ENCODE measurements around the gene NR1I2. TPM values are rescaled to one million over a fixed set of nuclear protein-coding genes. Genes with fewer than 3 reads are reported as not detected.

The NR1I2 gene
- polyA plus RNA-seq, 3 donors, result 0.07 TPM; not detected in 2

DNA sequence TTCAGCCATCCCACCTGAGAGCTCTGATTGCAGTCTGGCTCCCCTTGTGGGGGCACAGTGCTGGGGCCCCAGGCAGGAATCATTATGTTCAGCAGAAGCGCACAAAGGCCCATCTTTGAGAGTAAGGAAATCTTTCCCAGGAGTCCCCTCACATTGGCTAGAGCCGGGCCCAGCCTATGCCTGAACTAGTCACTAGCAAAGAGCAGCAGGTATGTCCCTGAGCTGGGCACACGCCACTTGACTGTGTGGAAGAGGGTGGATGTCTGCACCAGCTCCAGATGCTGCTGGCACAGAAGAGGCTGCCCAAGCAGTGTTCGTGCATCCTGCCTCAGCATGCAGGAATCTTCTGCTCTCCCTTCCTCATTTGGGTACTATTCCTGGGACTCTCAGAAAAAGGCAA, 26.3 kb downstream of the NR1I2 start:
- H3K4me3 Mint-ChIP-seq, result no peak overlapping the region
- peak overlapping the region in 3 of 7 donors; percentile 32 to 79 (median 47) for H3K27ac Mint-ChIP-seq

DNA sequence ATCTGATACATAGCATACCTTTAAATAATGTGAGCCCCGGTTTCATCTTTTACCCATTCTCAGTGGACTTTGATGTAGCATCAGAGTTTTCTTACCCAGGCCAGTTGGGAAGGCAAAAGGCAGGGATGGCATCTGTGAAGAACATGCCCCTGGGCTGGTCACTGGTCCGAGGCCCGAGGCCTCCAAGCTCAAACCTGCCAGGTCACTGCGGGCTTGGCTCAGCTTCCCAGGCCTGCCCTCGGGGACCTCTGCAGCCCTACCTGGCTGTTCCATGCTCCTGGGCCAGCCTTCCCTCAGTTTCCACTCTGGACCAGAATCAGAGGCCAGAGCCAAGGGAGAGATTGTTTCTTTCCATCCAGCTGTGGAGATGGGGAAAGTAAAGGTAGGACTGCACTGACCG, 26.9 kb downstream of the NR1I2 start:
- Mint-ChIP-seq H3K36me3 (no peaks in the 10 kb centered on the region), H3K9me3 (no peaks in the 10 kb centered on the region), H3K27me3 (ENCODE audit: low read depth in 3 of 3) (peaks cover 0 to 3% (median 0%) of the 10 kb centered on the region in 3 donors), H3K4me3 (peak overlapping the region in 1 of 2 donors; percentile 6), H3K27ac (peak overlapping the region in 1 of 7 donors; percentile 32), H3K4me1 (peaks cover 16% of the 10 kb centered on the region)
- intact Hi-C loops (cut with micrococcal nuclease), result no loop called here
- Histone ChIP-seq H4K20me1 (ENCODE audit: insufficient read depth, low read length) (no peaks in the 10 kb centered on the region), H3K9me3 (replicated peaks in 1 of 2; ENCODE audit: control insufficient read depth in 1 of 2, insufficient read depth in 1 of 2, low read length in 2 of 2) (no peaks in the 10 kb centered on the region), H3K4me2 (replicated peaks; ENCODE audit: extremely low read depth, low read length, poor library complexity, severe bottlenecking) (no peak overlapping the region), H3K4me1 (ENCODE audit: control insufficient read depth in 1 of 2, insufficient read depth in 2 of 2, low read length in 2 of 2) (peaks cover 8 to 12% of the 10 kb centered on the region in 2 donors), H3K4me3 (replicated peaks in 1 of 3; ENCODE audit: low read depth in 2 of 3, low read length in 3 of 3) (no peak overlapping the region), H3K27me3 (ENCODE audit: control insufficient read depth in 2 of 2, insufficient read depth in 2 of 2, low read length in 2 of 2) (no peaks in the 10 kb centered on the region), H2AFZ (ENCODE audit: insufficient read depth, low read depth, low read length, poor library complexity, severe bottlenecking) (no peak overlapping the region), H3K79me2 (ENCODE audit: insufficient read depth, low read length) (no peaks in the 10 kb centered on the region), H3K9ac (ENCODE audit: insufficient read depth, low read length, poor library complexity, severe bottlenecking) (no peak overlapping the region), H3K27ac (ENCODE audit: low read depth in 1 of 2, low read length in 2 of 2) (no peak overlapping the region), H3K36me3 (replicated peaks in 1 of 2; ENCODE audit: control insufficient read depth in 1 of 2, insufficient read depth in 2 of 2, low read length in 2 of 2) (no peaks in the 10 kb centered on the region)
- WGBS (ENCODE audit: insufficient coverage), result 89% methylated on average over 6 of the region's 6 CpGs
- no peak for DNase-seq
- TF ChIP-seq CTCF (IDR thresholded peaks at IDR 0.05), result no peak

More for the DNA sequence above, 26.3 kb downstream of the NR1I2 start:
- Histone ChIP-seq H3K36me3 (replicated peaks in 1 of 2; ENCODE audit: control insufficient read depth in 1 of 2, insufficient read depth in 2 of 2, low read length in 2 of 2) (no peaks in the 10 kb centered on the region), H4K20me1 (ENCODE audit: insufficient read depth, low read length) (no peaks in the 10 kb centered on the region), H3K79me2 (ENCODE audit: insufficient read depth, low read length) (no peaks in the 10 kb centered on the region), H3K4me3 (replicated peaks in 1 of 3; ENCODE audit: low read depth in 2 of 3, low read length in 3 of 3) (no peak overlapping the region), H3K4me1 (ENCODE audit: control insufficient read depth in 1 of 2, insufficient read depth in 2 of 2, low read length in 2 of 2) (peaks cover 8 to 12% of the 10 kb centered on the region in 2 donors), H3K27ac (ENCODE audit: low read depth in 1 of 2, low read length in 2 of 2) (no peak overlapping the region), H3K9me3 (replicated peaks in 1 of 2; ENCODE audit: control insufficient read depth in 1 of 2, insufficient read depth in 1 of 2, low read length in 2 of 2) (no peaks in the 10 kb centered on the region), H3K9ac (ENCODE audit: insufficient read depth, low read length, poor library complexity, severe bottlenecking) (no peak overlapping the region), H3K27me3 (ENCODE audit: control insufficient read depth in 2 of 2, insufficient read depth in 2 of 2, low read length in 2 of 2) (no peaks in the 10 kb centered on the region), H2AFZ (ENCODE audit: insufficient read depth, low read depth, low read length, poor library complexity, severe bottlenecking) (no peak overlapping the region), H3K4me2 (replicated peaks; ENCODE audit: extremely low read depth, low read length, poor library complexity, severe bottlenecking) (no peak overlapping the region)
- Mint-ChIP-seq H3K9me3 (no peaks in the 10 kb centered on the region), H3K27me3 (ENCODE audit: low read depth in 3 of 3) (peaks cover 0 to 3% (median 0%) of the 10 kb centered on the region in 3 donors), H3K4me1 (peaks cover 16% of the 10 kb centered on the region), H3K36me3 (no peaks in the 10 kb centered on the region)
- intact Hi-C loops (cut with micrococcal nuclease), result no loop called here
- 100% methylated on average over 1 of the region's 4 CpGs for WGBS (ENCODE audit: insufficient coverage)
- TF ChIP-seq CTCF (IDR thresholded peaks at IDR 0.05), result no peak
- no peak for DNase-seq
